DND-41 (cell line): ENCODE results near the gene MT1M.

Experiments
- EZH2 ChIP-seq: IDR thresholded peaks from 3 replicates; pipeline ENCODE4 v1.6.1; 2012; ENCODE audit warnings: borderline replicate concordance, low read depth, mild to moderate bottlenecking, moderate library complexity, low read length, inconsistent platforms; ENCODE audit not compliant: severe bottlenecking
- TF ChIP-seq, protein P1 (sequence below): IDR thresholded peaks from 2 replicates; pipeline ENCODE4 v1.5.1; 2012; ENCODE audit warnings: borderline replicate concordance, low read length, moderate library complexity, mild to moderate bottlenecking; ENCODE audit not compliant: poor library complexity, severe bottlenecking; ENCODE audit errors: extremely low read depth

- TF ChIP-seq, protein P1, sequence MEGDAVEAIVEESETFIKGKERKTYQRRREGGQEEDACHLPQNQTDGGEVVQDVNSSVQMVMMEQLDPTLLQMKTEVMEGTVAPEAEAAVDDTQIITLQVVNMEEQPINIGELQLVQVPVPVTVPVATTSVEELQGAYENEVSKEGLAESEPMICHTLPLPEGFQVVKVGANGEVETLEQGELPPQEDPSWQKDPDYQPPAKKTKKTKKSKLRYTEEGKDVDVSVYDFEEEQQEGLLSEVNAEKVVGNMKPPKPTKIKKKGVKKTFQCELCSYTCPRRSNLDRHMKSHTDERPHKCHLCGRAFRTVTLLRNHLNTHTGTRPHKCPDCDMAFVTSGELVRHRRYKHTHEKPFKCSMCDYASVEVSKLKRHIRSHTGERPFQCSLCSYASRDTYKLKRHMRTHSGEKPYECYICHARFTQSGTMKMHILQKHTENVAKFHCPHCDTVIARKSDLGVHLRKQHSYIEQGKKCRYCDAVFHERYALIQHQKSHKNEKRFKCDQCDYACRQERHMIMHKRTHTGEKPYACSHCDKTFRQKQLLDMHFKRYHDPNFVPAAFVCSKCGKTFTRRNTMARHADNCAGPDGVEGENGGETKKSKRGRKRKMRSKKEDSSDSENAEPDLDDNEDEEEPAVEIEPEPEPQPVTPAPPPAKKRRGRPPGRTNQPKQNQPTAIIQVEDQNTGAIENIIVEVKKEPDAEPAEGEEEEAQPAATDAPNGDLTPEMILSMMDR, result no peak
- no peak for TF ChIP-seq EZH2
Measured at GRCh38 chr16:56677474-56677873, 45.0 kb downstream of the MT1M start.
